GM12878 (cell line): ENCODE data around the gene RAB4B. TPM values are rescaled to one million over a fixed set of nuclear protein-coding genes. Genes with fewer than 3 reads are reported as not detected.
A peak's percentile ranks its signal among the peaks of the same experiment; 100 is the strongest.

Source experiments
- ATAC-seq: fragments of 200-7000 bp; cut with Tn5 transposase; 3 replicates; pipeline ENCODE4 v1.9.1; 2020; ENCODE audit warnings: mild to moderate bottlenecking, moderate library complexity
- BruUV-seq: library from RNA; stranded (reverse); fragments of 400-500 nt; replicated peaks from 2 replicates; lab custom pipeline; 2021; lab: Mats Ljungman, UMichigan
- CTCF ChIA-PET: fragments of 300-600 bp; sonication (Branson Sonifier 250); formaldehyde crosslinking; extraction: SDS; loops from one replicate; lab custom pipeline; 2021; ENCODE audit warnings: inconsistent platforms; lab: Yijun Ruan, JAX
- POLR2A ChIA-PET: fragments of 350-600 bp; formaldehyde crosslinking; extraction: SDS; loops from one replicate; lab custom pipeline; 2021; ENCODE audit warnings: inconsistent platforms; lab: Charles Lee
- RAD21 ChIA-PET: fragments of 300-600 bp; sonication (Branson Sonifier 250); formaldehyde crosslinking; loops from one replicate; lab custom pipeline; 2023; ENCODE audit warnings: antibody characterized with exemption; ENCODE audit not compliant: unreplicated experiment; lab: Charles Lee
- SMC1A ChIA-PET: fragments of 300-600 bp; sonication (Branson Sonifier 250); formaldehyde crosslinking; loops from one replicate; lab custom pipeline; 2023; ENCODE audit not compliant: unreplicated experiment, uncharacterized antibody; lab: Charles Lee
- DNase-seq: peaks from one replicate; pipeline ENCODE4 v3.0.0-alpha.2; 2011; ENCODE audit warnings: low read depth, low spot score
- FAIRE-seq: peaks from 3 replicates; lab custom pipeline; 2011; peaks lifted over from hg19 to GRCh38; lab: Jason Lieb, UNC
- H2AFZ ChIP-seq: 2 replicates; pipeline ENCODE4 v1.6.0; 2011; ENCODE audit warnings: low read depth, low read length, control low read depth; ENCODE audit not compliant: control insufficient read depth
- H3K27ac ChIP-seq: 2 replicates; pipeline ENCODE4 v1.5.1; 2011; ENCODE audit warnings: control low read depth; ENCODE audit not compliant: control insufficient read depth, insufficient read depth
- H3K27me3 ChIP-seq, 2 experiments: replicated peaks in 1 of 2; 2 replicates each; pipeline versions ENCODE4 v1.6.0 to v1.6.1; 2011; ENCODE audit warnings: low read length in 1 of 2; ENCODE audit not compliant: control insufficient read depth in 2 of 2, insufficient read depth in 2 of 2
- H3K36me3 ChIP-seq, 2 experiments: 2 replicates each; pipeline ENCODE4 v1.5.1; 2011; ENCODE audit warnings: low read length in 1 of 2; ENCODE audit not compliant: control insufficient read depth in 2 of 2, insufficient read depth in 2 of 2
- H3K4me1 ChIP-seq: 2 replicates; pipeline ENCODE4 v1.6.1; 2011; ENCODE audit warnings: mild to moderate bottlenecking, low read length, moderate library complexity, mixed read lengths; ENCODE audit not compliant: control insufficient read depth, insufficient read depth
- H3K4me2 ChIP-seq: 2 replicates; pipeline ENCODE4 v1.6.0; 2011; ENCODE audit warnings: control low read depth; ENCODE audit not compliant: control insufficient read depth, insufficient read depth
- H3K4me3 ChIP-seq: fragments of 200-600 bp; sonication (generic); 2 replicates; pipeline ENCODE4 v1.5.1; 2016
- H3K79me2 ChIP-seq: 2 replicates; pipeline ENCODE4 v1.6.0; 2011; ENCODE audit warnings: low read length; ENCODE audit not compliant: control insufficient read depth, insufficient read depth
- H3K9ac ChIP-seq: 2 replicates; pipeline ENCODE4 v1.8.0; 2011; ENCODE audit warnings: low read length, control low read depth, mixed read lengths; ENCODE audit not compliant: control insufficient read depth, insufficient read depth
- H3K9me3 ChIP-seq: replicated peaks from 3 replicates; pipeline ENCODE4 v1.5.1; 2011; ENCODE audit warnings: mild to moderate bottlenecking, low read length; ENCODE audit not compliant: control insufficient read depth, insufficient read depth
- H4K20me1 ChIP-seq: 2 replicates; pipeline ENCODE4 v1.6.0; 2011; ENCODE audit not compliant: control insufficient read depth, insufficient read depth
- MYB ChIP-seq: fragments of 150-350 bp; IDR thresholded peaks from 2 replicates; pipeline ENCODE4 v1.6.1; 2014; ENCODE audit warnings: mild to moderate bottlenecking, low read depth, low read length, borderline replicate concordance
- NBN ChIP-seq: fragments of 450-650 bp; IDR thresholded peaks from 2 replicates; pipeline ENCODE4 v1.6.1; 2016
- SPI1 ChIP-seq: IDR thresholded peaks from 2 replicates; pipeline ENCODE4 v1.6.1; 2011; ENCODE audit warnings: low read depth, mild to moderate bottlenecking, low read length, moderate library complexity, borderline replicate concordance; ENCODE audit not compliant: insufficient read depth
- ZNF592 ChIP-seq: fragments of 450-650 bp; IDR thresholded peaks from 2 replicates; pipeline ENCODE4 v1.6.1; 2017; ENCODE audit warnings: mild to moderate bottlenecking, moderate library complexity
- ZNF687 ChIP-seq: fragments of 450-650 bp; IDR thresholded peaks from 2 replicates; pipeline ENCODE4 v1.6.1; 2017; ENCODE audit warnings: mild to moderate bottlenecking, moderate library complexity
- WGBS: methylation state at CpG from one replicate; pipeline ENCODE4 v1.1.6; 2016; ENCODE audit warnings: low lambda C conversion rate; ENCODE audit not compliant: insufficient replicate concordance, insufficient coverage; ENCODE audit errors: missing lambda C conversion rate; 5-methylcytosine and 5-hydroxymethylcytosine counted together
- in situ Hi-C: fragments of 300-500 bp; cut with MboI; formaldehyde crosslinking; loops from 9 replicates; pipeline ENCODE4 v1.14.3; 2018; ENCODE audit warnings: mixed read lengths
- intact Hi-C: fragments of 100-400 bp; cut with micrococcal nuclease; formaldehyde crosslinking; loops from one replicate; pipeline ENCODE4 v1.14.2; 2022; ENCODE audit not compliant: unreplicated experiment
- polyA plus RNA-seq, 11 experiments: library from polyadenylated mRNA; depleted of rRNA in 4 of 11; unstranded in 6 of 11; stranded (reverse) in 5 of 11; fragments of >200 nt; fragmentation: Nextera tagmentation in 4 of 11; fragmentation: Illumina TruSeq in 1 of 11; extraction: Ambion mirVana in 4 of 11; extraction: Trizol in 1 of 11; gene quantifications; 1 replicate in 1 of 11; 2 replicates in 10 of 11; pipeline versions ENCODE4 v1.2.1 to v1.2.3, GENCODE V29; 2011 to 2016; ENCODE audit warnings: inconsistent platforms in 2 of 11, missing spikeins in 2 of 11, low read depth in 1 of 11
- total RNA-seq, 4 experiments: library from RNA; depleted of rRNA in 3 of 4; stranded (reverse); fragments of >200 nt in 3 of 4; fragmentation: Illumina TruSeq in 1 of 4; extraction: Trizol in 1 of 4; gene quantifications; 2 replicates each; pipeline versions ENCODE4 v1.2.1 to v1.2.3, GENCODE V29; 2013 to 2021
- TF ChIP-seq, protein P1 (sequence below): IDR thresholded peaks from 2 replicates; pipeline ENCODE4 v1.6.1; 2012; ENCODE audit warnings: mild to moderate bottlenecking, low read depth, low read length
- TF ChIP-seq, protein P2 (sequence below): IDR thresholded peaks from 2 replicates; pipeline ENCODE4 v1.6.1; 2011; ENCODE audit warnings: mild to moderate bottlenecking, low read depth, low read length, moderate library complexity; ENCODE audit not compliant: insufficient replicate concordance

Gene RAB4B
- total and polyA plus RNA-seq, 10 of the 15 experiments (the other 5 are each of a cell fraction or from before 2014, with no cell fraction given): 0.60 to 51.5 (median 27.7) TPM

GRCh38 chr19:40747536-40747935 is 30.5 kb upstream of the RAB4B start:
- no peak overlapping the region for H2AFZ ChIP-seq
- TF ChIP-seq NBN (no peak), ZNF687 (no peak), ZNF592 (no peak), MYB (no peak), SPI1 (no peak)
- TF ChIP-seq, protein P1, sequence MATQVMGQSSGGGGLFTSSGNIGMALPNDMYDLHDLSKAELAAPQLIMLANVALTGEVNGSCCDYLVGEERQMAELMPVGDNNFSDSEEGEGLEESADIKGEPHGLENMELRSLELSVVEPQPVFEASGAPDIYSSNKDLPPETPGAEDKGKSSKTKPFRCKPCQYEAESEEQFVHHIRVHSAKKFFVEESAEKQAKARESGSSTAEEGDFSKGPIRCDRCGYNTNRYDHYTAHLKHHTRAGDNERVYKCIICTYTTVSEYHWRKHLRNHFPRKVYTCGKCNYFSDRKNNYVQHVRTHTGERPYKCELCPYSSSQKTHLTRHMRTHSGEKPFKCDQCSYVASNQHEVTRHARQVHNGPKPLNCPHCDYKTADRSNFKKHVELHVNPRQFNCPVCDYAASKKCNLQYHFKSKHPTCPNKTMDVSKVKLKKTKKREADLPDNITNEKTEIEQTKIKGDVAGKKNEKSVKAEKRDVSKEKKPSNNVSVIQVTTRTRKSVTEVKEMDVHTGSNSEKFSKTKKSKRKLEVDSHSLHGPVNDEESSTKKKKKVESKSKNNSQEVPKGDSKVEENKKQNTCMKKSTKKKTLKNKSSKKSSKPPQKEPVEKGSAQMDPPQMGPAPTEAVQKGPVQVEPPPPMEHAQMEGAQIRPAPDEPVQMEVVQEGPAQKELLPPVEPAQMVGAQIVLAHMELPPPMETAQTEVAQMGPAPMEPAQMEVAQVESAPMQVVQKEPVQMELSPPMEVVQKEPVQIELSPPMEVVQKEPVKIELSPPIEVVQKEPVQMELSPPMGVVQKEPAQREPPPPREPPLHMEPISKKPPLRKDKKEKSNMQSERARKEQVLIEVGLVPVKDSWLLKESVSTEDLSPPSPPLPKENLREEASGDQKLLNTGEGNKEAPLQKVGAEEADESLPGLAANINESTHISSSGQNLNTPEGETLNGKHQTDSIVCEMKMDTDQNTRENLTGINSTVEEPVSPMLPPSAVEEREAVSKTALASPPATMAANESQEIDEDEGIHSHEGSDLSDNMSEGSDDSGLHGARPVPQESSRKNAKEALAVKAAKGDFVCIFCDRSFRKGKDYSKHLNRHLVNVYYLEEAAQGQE: no peak
- TF ChIP-seq, protein P2, sequence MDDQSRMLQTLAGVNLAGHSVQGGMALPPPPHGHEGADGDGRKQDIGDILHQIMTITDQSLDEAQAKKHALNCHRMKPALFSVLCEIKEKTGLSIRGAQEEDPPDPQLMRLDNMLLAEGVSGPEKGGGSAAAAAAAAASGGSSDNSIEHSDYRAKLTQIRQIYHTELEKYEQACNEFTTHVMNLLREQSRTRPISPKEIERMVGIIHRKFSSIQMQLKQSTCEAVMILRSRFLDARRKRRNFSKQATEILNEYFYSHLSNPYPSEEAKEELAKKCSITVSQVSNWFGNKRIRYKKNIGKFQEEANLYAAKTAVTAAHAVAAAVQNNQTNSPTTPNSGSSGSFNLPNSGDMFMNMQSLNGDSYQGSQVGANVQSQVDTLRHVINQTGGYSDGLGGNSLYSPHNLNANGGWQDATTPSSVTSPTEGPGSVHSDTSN: no peak

More at GRCh38 chr19:40747536-40747935, 30.5 kb upstream of the RAB4B start:
- H3K9ac ChIP-seq: no peak overlapping the region
- no peak for DNase-seq
- CTCF ChIA-PET: interaction anchor here (1.1 to 1.6 kb wide), 6 partner anchors 11 to 72 kb away, joined by 3 to 9 read pairs (median 3); partner anchors contain the start of genes COQ8B and ITPKC
- no TSS peak for BruUV-seq
- SMC1A ChIA-PET: interaction anchor here (0.6 to 13.2 kb wide), 7 partner anchors 17 to 1508 kb away, joined by 3 to 256 read pairs (median 3); partner anchors contain the start of genes ERF, MIA and RAB4B
- no peak for ATAC-seq
- peak; percentile 31 for FAIRE-seq
- peaks cover 8% of the 10 kb centered on the region for H3K4me1 ChIP-seq
- in situ Hi-C loops (no loop called here), intact Hi-C loops (no loop called here)
- POLR2A ChIA-PET: interaction anchor here (1.1 to 9.5 kb wide), 5 partner anchors 27 to 56 kb away, joined by 3 to 331 read pairs (median 10); partner anchors contain the start of genes COQ8B, ITPKC, MIA and RAB4B
- no peak overlapping the region for H3K4me3 ChIP-seq
- H4K20me1 ChIP-seq: no peaks in the 10 kb centered on the region
- no peak overlapping the region for H3K27ac ChIP-seq
- no peaks in the 10 kb centered on the region for H3K27me3 ChIP-seq
- RAD21 ChIA-PET: interaction anchor here (1.8 to 16.3 kb wide), 2 partner anchors 29 to 30 kb away, joined by 5 to 291 read pairs; partner anchors contain the start of genes COQ8B, ITPKC, MIA and RAB4B
- H3K4me2 ChIP-seq: peak overlapping the region; percentile 69
- H3K79me2 ChIP-seq: peaks cover 40% of the 10 kb centered on the region
- no peaks in the 10 kb centered on the region for H3K36me3 ChIP-seq
- WGBS: over 99% methylated on average over 7 of the region's 7 CpGs
- H3K9me3 ChIP-seq: no peaks in the 10 kb centered on the region
